ENCODE data around the gene KPNB1. TPM values are rescaled to one million over a fixed set of nuclear protein-coding genes. Genes with fewer than 3 reads are reported as not detected.

KPNB1 gene
- total RNA-seq, 1 experiment from 2014 or later, result 437 TPM

DNA sequence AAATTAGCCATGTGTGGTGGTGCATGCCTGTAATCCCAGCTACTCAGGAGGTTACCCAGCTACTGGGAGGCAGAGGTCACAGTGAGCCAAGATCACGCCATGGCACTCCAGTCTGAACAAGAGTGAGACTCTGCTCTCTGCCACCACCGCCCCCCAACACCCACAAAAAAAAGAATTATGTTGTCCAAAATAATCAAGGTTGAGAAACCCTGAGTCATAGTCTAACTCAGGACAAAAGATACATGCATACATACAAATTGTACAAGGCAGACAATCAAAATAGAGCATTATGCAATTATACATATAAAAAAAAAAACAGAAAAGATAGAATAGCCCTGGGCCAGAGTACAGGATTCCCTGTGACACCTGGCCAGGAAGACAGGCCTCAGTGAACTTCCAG is 6.6 kb upstream of the KPNB1 start:
- Histone ChIP-seq H3K27me3 (ENCODE audit: low read length) (no peaks in the 10 kb centered on the region), H3K9me3 (ENCODE audit: low read length) (no peaks in the 10 kb centered on the region), H3K79me2 (ENCODE audit: low read length) (no peaks in the 10 kb centered on the region), H2AFZ (ENCODE audit: low read length) (no peak overlapping the region), H4K20me1 (ENCODE audit: low read length) (no peaks in the 10 kb centered on the region), H3K9me2 (replicated peaks; ENCODE audit: low read length) (no peaks in the 10 kb centered on the region), H3K9ac (ENCODE audit: low read length) (no peak overlapping the region), H3K36me3 (ENCODE audit: low read depth, low read length) (no peaks in the 10 kb centered on the region), H3F3A (ENCODE audit: low read length, unreplicated experiment) (no peaks in the 10 kb centered on the region), H3K4me1 (ENCODE audit: insufficient read depth, low read length) (no peaks in the 10 kb centered on the region), H3K27ac (ENCODE audit: low read length) (no peak overlapping the region), H3K4me3 (ENCODE audit: low read length) (no peak overlapping the region), H3K4me2 (ENCODE audit: low read length) (no peak overlapping the region)
- no peak for ATAC-seq
- ChIA-PET CTCF (interaction anchor here (0.8 kb wide), 1 partner anchor 21 kb away, joined by 3 read pairs; no protein-coding TSS in a partner anchor), POLR2A (ENCODE audit: unreplicated experiment) (no interaction called here)
- no TSS peak for BruUV-seq (replicated peaks)
- TF ChIP-seq EZH2phosphoT487 (IDR thresholded peaks at IDR 0.05; ENCODE audit: borderline replicate concordance, low read length) (no peak), EZH2 (IDR thresholded peaks at IDR 0.05; ENCODE audit: low read length, unreplicated experiment) (no peak), CTCF (conservative IDR thresholded peaks at IDR 0.05; ENCODE audit: low read depth, low read length) (no peak)
- intact Hi-C loops (cut with micrococcal nuclease), result loop anchor here (10.0 kb wide), 1 partner anchor 308 kb away; no protein-coding TSS in a partner anchor
- no peak for DNase-seq

DNA sequence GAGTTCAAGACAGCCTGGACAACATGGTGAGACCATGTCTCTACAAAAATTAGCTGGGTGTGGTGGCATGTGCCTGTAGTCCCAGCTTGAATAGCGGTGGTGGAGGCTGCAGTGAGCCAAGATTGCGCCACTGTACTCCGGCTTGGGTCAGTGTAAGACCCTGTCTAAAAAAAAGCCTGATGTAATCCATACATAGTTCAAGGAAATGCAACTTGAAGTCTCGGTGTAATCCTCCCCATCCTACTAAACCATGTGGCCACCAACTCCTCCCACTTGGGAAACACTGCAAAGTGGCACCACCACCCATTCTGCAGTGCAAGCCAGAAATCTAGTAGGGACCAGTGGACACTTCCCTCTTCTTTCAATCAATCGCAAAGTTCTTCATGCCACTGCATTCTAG is 5.4 kb upstream of the KPNB1 start:
- Histone ChIP-seq H3K36me3 (ENCODE audit: low read depth, low read length) (no peaks in the 10 kb centered on the region), H2AFZ (ENCODE audit: low read length) (no peak overlapping the region), H3K9me3 (ENCODE audit: low read length) (no peaks in the 10 kb centered on the region), H4K20me1 (ENCODE audit: low read length) (no peaks in the 10 kb centered on the region), H3K4me3 (ENCODE audit: low read length) (no peak overlapping the region), H3K9ac (ENCODE audit: low read length) (no peak overlapping the region), H3K79me2 (ENCODE audit: low read length) (peaks cover 7% of the 10 kb centered on the region), H3K27ac (ENCODE audit: low read length) (no peak overlapping the region), H3K4me2 (ENCODE audit: low read length) (no peak overlapping the region), H3K27me3 (ENCODE audit: low read length) (no peaks in the 10 kb centered on the region), H3K9me2 (replicated peaks; ENCODE audit: low read length) (no peaks in the 10 kb centered on the region), H3F3A (ENCODE audit: low read length, unreplicated experiment) (no peaks in the 10 kb centered on the region), H3K4me1 (ENCODE audit: insufficient read depth, low read length) (peaks cover 8% of the 10 kb centered on the region)
- POLR2A ChIA-PET (ENCODE audit: unreplicated experiment), result interaction anchor here (0.7 kb wide), 1 partner anchor 64 kb away, joined by 4 read pairs; no protein-coding TSS in a partner anchor
- ATAC-seq (no peak), DNase-seq (no peak)
- BruUV-seq (replicated peaks), result no TSS peak
- TF ChIP-seq EZH2 (IDR thresholded peaks at IDR 0.05; ENCODE audit: low read length, unreplicated experiment) (no peak), CTCF (conservative IDR thresholded peaks at IDR 0.05; ENCODE audit: low read depth, low read length) (no peak), EZH2phosphoT487 (IDR thresholded peaks at IDR 0.05; ENCODE audit: borderline replicate concordance, low read length) (no peak)
- CTCF ChIA-PET, result no interaction called here
- intact Hi-C loops (cut with micrococcal nuclease), result loop anchor here (10.0 kb wide), 1 partner anchor 310 kb away; no protein-coding TSS in a partner anchor

- DNase-seq, result no peak
- intact Hi-C loops (cut with micrococcal nuclease), result loop anchor here (1.0 to 10.0 kb wide), 2 partner anchors 29 to 315 kb away; no protein-coding TSS in a partner anchor
Measured at GRCh38 chr17:47649972-47650524, 329 bp downstream of the KPNB1 start.

More at GRCh38 chr17:47649972-47650524, 329 bp downstream of the KPNB1 start:
- Histone ChIP-seq H3K27me3 (ENCODE audit: low read length) (no peaks in the 10 kb centered on the region), H3K9me3 (ENCODE audit: low read length) (no peaks in the 10 kb centered on the region), H3K4me2 (ENCODE audit: low read length) (peak overlapping the region; percentile 75), H3K27ac (ENCODE audit: low read length) (peak overlapping the region; percentile 72), H3K36me3 (ENCODE audit: low read depth, low read length) (peaks cover 36% of the 10 kb centered on the region), H3K79me2 (ENCODE audit: low read length) (peaks cover 52% of the 10 kb centered on the region), H2AFZ (ENCODE audit: low read length) (peak overlapping the region; percentile 37; the same call in 1 of the 2 replicates), H3K4me1 (ENCODE audit: insufficient read depth, low read length) (peaks cover 43% of the 10 kb centered on the region), H3F3A (ENCODE audit: low read length, unreplicated experiment) (no peaks in the 10 kb centered on the region), H3K9ac (ENCODE audit: low read length) (peak overlapping the region; percentile 90), H3K4me3 (ENCODE audit: low read length) (peak overlapping the region; percentile 72), H4K20me1 (ENCODE audit: low read length) (peaks cover 28% of the 10 kb centered on the region), H3K9me2 (replicated peaks; ENCODE audit: low read length) (no peaks in the 10 kb centered on the region)
- ATAC-seq, result peak; percentile 9
- CTCF ChIA-PET, result interaction anchor here (0.5 to 1.5 kb wide), 3 partner anchors 28 to 299 kb away, joined by 3 to 5 read pairs (median 4); no protein-coding TSS in a partner anchor
- BruUV-seq (replicated peaks), result no TSS peak
- no peak for TF ChIP-seq EZH2 (IDR thresholded peaks at IDR 0.05; ENCODE audit: low read length, unreplicated experiment)
- POLR2A ChIA-PET (ENCODE audit: unreplicated experiment), result interaction anchor here (0.5 to 1.0 kb wide), 5 partner anchors 25 to 531 kb away, joined by 3 to 9 read pairs (median 6); no protein-coding TSS in a partner anchor

All from PC-3 (cell line).